ENCODE measurements around the gene GRIK3.

The GRIK3 gene

GRCh38 chr1:37040261-37040660, 5.9 kb upstream of the GRIK3 start:
- DNase-seq (ENCODE audit: low read depth in 1 of 2, low spot score in 1 of 2), result no peak
- no peak overlapping the region for H3K27ac ChIP-seq (replicated peaks)
- H3K4me3 ChIP-seq (replicated peaks; ENCODE audit: insufficient read depth, low read length), result no peak overlapping the region
- H3K27me3 ChIP-seq (ENCODE audit: insufficient read depth, poor library complexity, severe bottlenecking), result peaks cover 23% of the 10 kb centered on the region
- TF ChIP-seq REST (IDR thresholded peaks at IDR 0.05; ENCODE audit: insufficient replicate concordance, low read depth) (no peak), CTCF (IDR thresholded peaks at IDR 0.05; ENCODE audit: insufficient read depth, low read length) (no peak), GABPA (IDR thresholded peaks at IDR 0.05; ENCODE audit: low read depth) (no peak), POLR2AphosphoS5 (IDR thresholded peaks at IDR 0.05; ENCODE audit: low read depth) (no peak), SPI1 (IDR thresholded peaks at IDR 0.05; ENCODE audit: borderline replicate concordance, low read depth) (no peak)

- no peak overlapping the region for H3K4me3 ChIP-seq (replicated peaks; ENCODE audit: insufficient read depth, low read length)
- no peak for DNase-seq (ENCODE audit: low read depth in 1 of 2, low spot score in 1 of 2)
- no peak overlapping the region for H3K27ac ChIP-seq (replicated peaks)
- no peak for TF ChIP-seq CTCF (IDR thresholded peaks at IDR 0.05; ENCODE audit: insufficient read depth, low read length)
- no peak for TF ChIP-seq GABPA (IDR thresholded peaks at IDR 0.05; ENCODE audit: low read depth)
- no peak for TF ChIP-seq POLR2AphosphoS5 (IDR thresholded peaks at IDR 0.05; ENCODE audit: low read depth)
- TF ChIP-seq SPI1 (IDR thresholded peaks at IDR 0.05; ENCODE audit: borderline replicate concordance, low read depth), result no peak
- H3K27me3 ChIP-seq (ENCODE audit: insufficient read depth, poor library complexity, severe bottlenecking), result peaks cover 28% of the 10 kb centered on the region
These were observed 4.1 kb upstream of the GRIK3 start for GRCh38 chr1:37038227-37039093.

- no peak overlapping the region for H3K4me3 ChIP-seq (replicated peaks; ENCODE audit: insufficient read depth, low read length)
- TF ChIP-seq REST (IDR thresholded peaks at IDR 0.05; ENCODE audit: insufficient replicate concordance, low read depth) (no peak), POLR2AphosphoS5 (IDR thresholded peaks at IDR 0.05; ENCODE audit: low read depth) (no peak), GABPA (IDR thresholded peaks at IDR 0.05; ENCODE audit: low read depth) (no peak)
- no peak for DNase-seq (ENCODE audit: low read depth in 1 of 2, low spot score in 1 of 2)
- H3K27ac ChIP-seq (replicated peaks), result no peak overlapping the region
- peaks cover 36% of the 10 kb centered on the region for H3K27me3 ChIP-seq (ENCODE audit: insufficient read depth, poor library complexity, severe bottlenecking)
These were observed 3.4 kb upstream of the GRIK3 start for GRCh38 chr1:37037690-37038089.

GRCh38 chr1:37036667-37037053, 2.3 kb upstream of the GRIK3 start:
- no peak overlapping the region for H3K4me3 ChIP-seq (replicated peaks; ENCODE audit: insufficient read depth, low read length)
- DNase-seq (ENCODE audit: low read depth in 1 of 2, low spot score in 1 of 2), result no peak
- TF ChIP-seq GABPA (IDR thresholded peaks at IDR 0.05; ENCODE audit: low read depth), result no peak
- no peak for TF ChIP-seq POLR2AphosphoS5 (IDR thresholded peaks at IDR 0.05; ENCODE audit: low read depth)
- no peak for TF ChIP-seq CTCF (IDR thresholded peaks at IDR 0.05; ENCODE audit: insufficient read depth, low read length)
- no peak for TF ChIP-seq SPI1 (IDR thresholded peaks at IDR 0.05; ENCODE audit: borderline replicate concordance, low read depth)
- no peak for TF ChIP-seq REST (IDR thresholded peaks at IDR 0.05; ENCODE audit: insufficient replicate concordance, low read depth)
- H3K27me3 ChIP-seq (ENCODE audit: insufficient read depth, poor library complexity, severe bottlenecking), result peaks cover 39% of the 10 kb centered on the region
- no peak overlapping the region for H3K27ac ChIP-seq (replicated peaks)
